GM18526 (cell line): ENCODE results near the gene CAMTA1.

ENCODE experiments used
- POLR2A ChIP-seq: IDR thresholded peaks from 3 replicates; pipeline ENCODE4 v1.6.1; 2011; ENCODE audit not compliant: insufficient read length; ENCODE audit errors: extremely low read depth

Gene CAMTA1

GRCh38 chr1:6915999-6916565, 130.8 kb downstream of the CAMTA1 start:
- no peak for TF ChIP-seq POLR2A

- no peak for TF ChIP-seq POLR2A
These were observed 131.8 kb downstream of the CAMTA1 start for GRCh38 chr1:6917067-6917466.

- no peak for TF ChIP-seq POLR2A
These were observed 133.1 kb downstream of the CAMTA1 start for GRCh38 chr1:6918186-6918924.

GRCh38 chr1:6918925-6919511, 133.8 kb downstream of the CAMTA1 start:
- no peak for TF ChIP-seq POLR2A

GRCh38 chr1:6922096-6922931, 137.1 kb downstream of the CAMTA1 start:
- TF ChIP-seq POLR2A = no peak

GRCh38 chr1:6923012-6923411, 137.8 kb downstream of the CAMTA1 start:
- TF ChIP-seq POLR2A = no peak

DNA sequence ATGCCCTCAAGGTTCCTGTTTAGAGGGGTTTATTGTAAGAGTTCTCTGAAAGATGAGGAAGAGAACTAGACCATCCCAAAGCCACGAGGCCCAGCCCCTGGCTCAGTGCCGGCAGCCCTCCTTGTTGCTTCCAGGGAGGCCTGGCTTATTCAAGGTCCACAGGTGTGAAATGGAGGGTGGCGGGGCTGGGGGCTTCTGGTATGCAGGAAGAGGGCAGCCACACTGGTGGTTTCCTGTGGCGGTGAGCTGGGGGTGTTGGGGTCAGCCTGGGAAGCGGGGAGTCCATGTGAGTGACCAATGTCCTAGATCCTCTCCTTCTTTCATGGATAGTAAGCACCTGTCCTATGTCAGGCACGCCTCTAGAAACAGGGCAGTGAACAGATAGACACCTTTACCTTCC, 138.2 kb downstream of the CAMTA1 start:
- TF ChIP-seq POLR2A = no peak

GRCh38 chr1:6923955-6924881, 139.0 kb downstream of the CAMTA1 start:
- TF ChIP-seq POLR2A = no peak

- no peak for TF ChIP-seq POLR2A
These were observed 139.6 kb downstream of the CAMTA1 start for GRCh38 chr1:6924891-6925290.

- TF ChIP-seq POLR2A = no peak
These were observed 142.4 kb downstream of the CAMTA1 start for GRCh38 chr1:6927626-6928025.

DNA sequence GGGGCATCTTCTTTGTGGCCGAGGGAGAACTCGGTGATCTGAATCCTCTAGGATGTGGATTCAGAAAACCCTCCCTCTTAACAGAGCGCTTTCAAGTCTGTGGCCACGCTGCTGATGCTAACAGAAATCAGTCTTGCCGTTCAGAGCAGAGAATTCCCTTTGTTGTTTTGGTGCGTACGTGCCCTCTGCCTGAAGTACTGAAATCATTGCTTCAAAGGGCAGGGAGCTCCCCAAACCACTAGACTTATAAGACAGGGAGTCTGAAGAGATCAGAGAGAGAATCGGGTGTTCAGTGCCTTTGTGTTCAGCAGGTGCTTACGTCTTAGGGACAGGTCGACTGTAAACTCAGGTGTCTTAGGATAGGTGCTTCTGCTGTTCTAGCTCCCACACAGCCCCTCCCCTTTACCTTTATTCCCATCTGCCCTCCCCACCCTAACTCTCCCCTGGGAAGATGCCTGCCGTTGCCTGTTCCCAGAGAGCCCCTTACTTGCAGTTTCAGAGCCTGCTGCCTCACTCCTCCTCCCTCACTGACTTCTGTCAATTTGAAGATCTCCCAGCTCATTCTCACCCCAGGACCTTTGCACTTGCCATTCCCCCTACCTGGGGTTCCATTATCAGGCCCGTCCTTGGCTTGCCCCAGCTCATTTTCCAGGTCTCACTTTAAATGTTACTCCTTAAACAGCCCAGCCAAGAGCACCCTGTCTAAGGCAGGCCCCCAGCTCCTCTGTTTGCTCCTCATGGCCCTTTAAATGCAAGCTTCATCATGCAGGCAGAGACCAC, 143.0 kb downstream of the CAMTA1 start:
- TF ChIP-seq POLR2A = no peak

- no peak for TF ChIP-seq POLR2A
These were observed 145.6 kb downstream of the CAMTA1 start for GRCh38 chr1:6930732-6931300.

GRCh38 chr1:6935361-6935883, 150.2 kb downstream of the CAMTA1 start:
- TF ChIP-seq POLR2A = no peak

- no peak for TF ChIP-seq POLR2A
These were observed 150.8 kb downstream of the CAMTA1 start for GRCh38 chr1:6935911-6936690.
